A549 (cell line): ENCODE data around the gene TMEM170A. TPM values are rescaled to one million over a fixed set of nuclear protein-coding genes. Genes with fewer than 3 reads are reported as not detected.

Experiments used
- ATAC-seq, 2 experiments: fragments of 200-7000 bp in 1 of 2; fragments of >200 bp in 1 of 2; cut with Nextera tagmentation in 1 of 2; cut with Tn5 transposase in 1 of 2; 3 replicates each; pipeline versions ENCODE4 v1.8.0 to v1.9.1; 2018 to 2020; ENCODE audit warnings: mild to moderate bottlenecking in 1 of 2, moderate library complexity in 1 of 2
- CTCF ChIA-PET: fragments of 300-600 bp; sonication (Branson Sonifier 250); formaldehyde crosslinking; extraction: SDS; loops from one replicate; lab custom pipeline; 2021; ENCODE audit warnings: antibody characterized with exemption, inconsistent platforms; lab: Yijun Ruan, JAX
- POLR2A ChIA-PET: fragments of 350-600 bp; formaldehyde crosslinking; extraction: SDS; loops from one replicate; lab custom pipeline; 2021; ENCODE audit warnings: antibody characterized with exemption, inconsistent platforms; lab: Yijun Ruan, JAX
- DNase-seq, 2 experiments: peaks; one replicate each; pipeline versions ENCODE4 v3.0.0 to v3.0.0-alpha.2; 2011 to 2016; ENCODE audit warnings: low read depth in 1 of 2, low spot score in 1 of 2
- FAIRE-seq: peaks from 2 replicates; lab custom pipeline; 2011; peaks lifted over from hg19 to GRCh38; lab: Jason Lieb, UNC
- H3K27ac ChIP-seq, 2 experiments: fragments of >200 bp; sonication (Bioruptor Twin); formaldehyde crosslinking; 3 replicates each; pipeline ENCODE4 v1.5.1; 2016 to 2017
- H3K4me1 ChIP-seq: fragments of >200 bp; sonication (Bioruptor Twin); formaldehyde crosslinking; 3 replicates; pipeline ENCODE4 v1.6.1; 2016
- H3K4me2 ChIP-seq: fragments of >200 bp; sonication (Bioruptor Twin); formaldehyde crosslinking; 3 replicates; pipeline ENCODE4 v1.6.1; 2016
- H3K4me3 ChIP-seq: fragments of >200 bp; sonication (Bioruptor Twin); formaldehyde crosslinking; 3 replicates; pipeline ENCODE4 v1.5.1; 2016
- H3K9me3 ChIP-seq: fragments of >200 bp; sonication (Bioruptor Twin); formaldehyde crosslinking; 3 replicates; pipeline ENCODE4 v1.6.1; 2016
- CBX8 ChIP-seq: fragments of 200-600 bp; sonication (generic); IDR thresholded peaks from 2 replicates; pipeline ENCODE4 v1.6.1; 2016
- CEBPB ChIP-seq, 2 experiments: fragments of >200 bp in 1 of 2; sonication (Bioruptor Twin) in 1 of 2; formaldehyde crosslinking in 1 of 2; IDR thresholded peaks; 2 replicates each; pipeline ENCODE4 v1.6.1; 2012 to 2016
- CHD4 ChIP-seq: fragments of 200-600 bp; sonication (generic); IDR thresholded peaks from 2 replicates; pipeline ENCODE4 v1.6.1; 2016; ENCODE audit warnings: antibody characterized with exemption, mild to moderate bottlenecking, borderline replicate concordance
- HES2 ChIP-seq: fragments of >200 bp; sonication (Bioruptor Twin); formaldehyde crosslinking; IDR thresholded peaks from 2 replicates; pipeline ENCODE4 v1.6.1; 2016
- HMGXB4 ChIP-seq: fragments of 250-450 bp; sonication (Bioruptor Pico); IDR thresholded peaks from 2 replicates; pipeline ENCODE4 v1.5.0; 2021; ENCODE audit warnings: mild to moderate bottlenecking, moderate library complexity, borderline replicate concordance
- HOXB13 ChIP-seq: fragments of 250-450 bp; sonication (Bioruptor Pico); IDR thresholded peaks from 2 replicates; pipeline ENCODE4 v1.5.0; 2020; ENCODE audit warnings: low read depth, mild to moderate bottlenecking, moderate library complexity
- JUNB ChIP-seq: fragments of >200 bp; sonication (Bioruptor Twin); formaldehyde crosslinking; IDR thresholded peaks from 2 replicates; pipeline ENCODE4 v1.6.1; 2016
- KDM1A ChIP-seq: fragments of 200-600 bp; sonication (generic); IDR thresholded peaks from 2 replicates; pipeline ENCODE4 v1.6.1; 2016; ENCODE audit warnings: low read depth, mild to moderate bottlenecking
- PBX3 ChIP-seq: IDR thresholded peaks from 2 replicates; pipeline ENCODE4 v1.6.1; 2012
- PHF8 ChIP-seq: fragments of 200-600 bp; sonication (generic); IDR thresholded peaks from 2 replicates; pipeline ENCODE4 v1.6.1; 2016; ENCODE audit warnings: low read depth, mild to moderate bottlenecking, antibody characterized with exemption, moderate library complexity, borderline replicate concordance
- POLR2A ChIP-seq: IDR thresholded peaks from 2 replicates; pipeline ENCODE4 v1.6.1; 2012; ENCODE audit warnings: mild to moderate bottlenecking, low read length
- RFX5 ChIP-seq: fragments of 450-650 bp; IDR thresholded peaks from 2 replicates; pipeline ENCODE4 v1.7.1; 2014; ENCODE audit warnings: antibody characterized with exemption, mild to moderate bottlenecking, moderate library complexity
- TFCP2L1 ChIP-seq: fragments of 250-450 bp; sonication (Bioruptor Pico); IDR thresholded peaks from 2 replicates; pipeline ENCODE4 v1.5.0; 2021; ENCODE audit warnings: mild to moderate bottlenecking
- USF2 ChIP-seq: fragments of 450-650 bp; IDR thresholded peaks from 2 replicates; pipeline ENCODE4 v1.6.1; 2014; ENCODE audit warnings: antibody characterized with exemption
- WGBS: methylation state at CpG from one replicate; pipeline ENCODE4 v1.1.6; 2017; ENCODE audit errors: missing lambda C conversion rate; 5-methylcytosine and 5-hydroxymethylcytosine counted together
- polyA plus RNA-seq, 4 experiments: library from polyadenylated mRNA; depleted of rRNA in 3 of 4; stranded (reverse); fragments of >200 nt; fragmentation: RNase III in 1 of 4; extraction: RNeasy Plus Mini Kit Qiagen cat#74134 plus additional on column Dnase treatment in 1 of 4; gene quantifications; 2 replicates in 3 of 4; 3 replicates in 1 of 4; pipeline ENCODE4 v1.2.3, GENCODE V29; 2011 to 2017

Gene TMEM170A
- polyA plus RNA-seq, 2 of the 4 experiments (the other 2 are of a cell fraction) = 13.9 to 21.7 TPM

- Histone ChIP-seq H3K27ac (peak overlapping the region in 1 of 2 experiments; percentile 33; a peak in 1 of 6 replicates), H3K4me3 (no peak overlapping the region), H3K9me3 (no peaks in the 10 kb centered on the region), H3K4me2 (no peak overlapping the region), H3K4me1 (peaks cover 8% of the 10 kb centered on the region; the same call in 1 of the 3 replicates)
- ATAC-seq (no peak), DNase-seq (no peak), FAIRE-seq (no peak)
- ChIA-PET POLR2A (no interaction called here), CTCF (interaction anchor here (0.9 to 4.0 kb wide), 5 partner anchors 9 to 135 kb away, joined by 3 to 23 read pairs (median 5); partner anchors contain the start of gene CHST6)
- 73% methylated on average over 9 of the region's 9 CpGs for WGBS
- TF ChIP-seq PHF8 (no peak), PBX3 (no peak), USF2 (no peak), POLR2A (no peak), CEBPB (IDR thresholded peaks at IDR 0.05) (no peak), JUNB (no peak), HOXB13 (CRISPR knock-in tag) (no peak), CHD4 (no peak), CBX8 (no peak), RFX5 (no peak), TFCP2L1 (CRISPR knock-in tag) (no peak), HMGXB4 (CRISPR knock-in tag) (no peak)
Measured at GRCh38 chr16:75486014-75486675, 21.7 kb upstream of the TMEM170A start.

- no peak for FAIRE-seq
- CTCF ChIA-PET = interaction anchor here (0.9 to 3.7 kb wide), 6 partner anchors 13 to 136 kb away, joined by 3 to 23 read pairs (median 4); no protein-coding TSS in a partner anchor
- no peak for TF ChIP-seq HES2
- TF ChIP-seq, all 56 proteins: peak for 0
- ATAC-seq (no peak), DNase-seq (no peak)
- H3K4me1 ChIP-seq = peaks cover 8% of the 10 kb centered on the region; the same call in 1 of the 3 replicates
- no peak overlapping the region for H3K4me2 ChIP-seq
- no peak overlapping the region for H3K4me3 ChIP-seq
- POLR2A ChIA-PET = no interaction called here
- no peaks in the 10 kb centered on the region for H3K9me3 ChIP-seq
- WGBS = 77% methylated on average over 7 of the region's 7 CpGs
- peak overlapping the region in 1 of 2 experiments; percentile 33; a peak in 1 of 6 replicates for H3K27ac ChIP-seq
Measured at GRCh38 chr16:75485230-75486013, 20.9 kb upstream of the TMEM170A start.

- TF ChIP-seq KDM1A = no peak
- no peak for TF ChIP-seq HES2
- CTCF ChIA-PET = interaction anchor here (1.3 to 2.2 kb wide), 2 partner anchors 18 to 33 kb away, joined by 3 to 8 read pairs; no protein-coding TSS in a partner anchor
- 58% methylated on average over 2 of the region's 2 CpGs for WGBS
- no peak overlapping the region for H3K27ac ChIP-seq
- POLR2A ChIA-PET = no interaction called here
- peaks cover 8% of the 10 kb centered on the region; the same call in 1 of the 3 replicates for H3K4me1 ChIP-seq
- H3K4me3 ChIP-seq = no peak overlapping the region
- ATAC-seq = peak in 1 of 2 experiments; percentile 29; a peak in 2 of 6 replicates
- H3K9me3 ChIP-seq = no peaks in the 10 kb centered on the region
- FAIRE-seq = no peak
- no peak overlapping the region for H3K4me2 ChIP-seq
- DNase-seq = no peak
Measured at GRCh38 chr16:75483222-75483621, 18.7 kb upstream of the TMEM170A start.
